NCI-H128 (cell line): Measurements from ENCODE around the gene SLC25A21.
A peak's percentile ranks its signal among the peaks of the same experiment; 100 is the strongest.

Experiments used
- DNase-seq: peaks from one replicate; lab custom pipeline; 2025; ENCODE audit not compliant: unreplicated experiment; lab: John Stamatoyannopoulos, UW

The SLC25A21 gene

DNA sequence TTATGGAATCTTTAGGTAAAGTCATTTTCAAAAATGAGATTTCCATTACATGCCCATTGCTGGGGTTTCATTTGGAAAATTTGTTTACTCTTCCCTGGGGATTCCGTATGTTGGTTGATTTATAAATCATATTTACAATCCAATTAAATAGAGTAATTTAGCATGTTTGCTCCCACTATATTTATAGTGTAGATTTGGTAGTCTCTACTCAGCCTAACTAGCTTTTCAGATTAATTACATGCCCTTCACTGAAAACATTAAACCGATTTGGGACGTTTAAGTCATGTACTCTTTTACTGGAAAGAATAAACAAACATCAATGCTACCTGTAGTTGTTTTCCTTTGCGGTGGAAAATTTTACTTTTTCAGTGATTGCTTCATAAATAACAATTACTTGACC, 500.3 kb downstream of the SLC25A21 start:
- no peak for DNase-seq

DNA sequence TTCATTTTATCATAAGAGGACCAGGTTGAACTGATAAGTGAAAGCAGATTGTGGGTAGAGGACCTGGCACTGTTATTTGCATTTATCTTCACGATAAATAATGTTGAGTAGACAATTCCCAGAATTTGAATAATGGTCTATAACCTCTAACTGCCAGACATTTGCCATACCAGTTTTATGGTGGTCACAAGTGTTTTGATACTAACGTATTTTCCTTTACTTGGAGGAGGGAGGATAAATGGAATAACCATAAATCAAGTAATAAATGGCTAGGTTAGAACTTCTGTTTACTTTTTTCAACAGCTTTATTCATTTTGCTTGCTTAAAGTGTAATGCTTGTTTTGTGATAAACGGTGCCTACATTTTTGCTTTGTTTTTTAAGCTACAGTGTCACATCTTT, 501.3 kb downstream of the SLC25A21 start:
- DNase-seq = no peak

DNA sequence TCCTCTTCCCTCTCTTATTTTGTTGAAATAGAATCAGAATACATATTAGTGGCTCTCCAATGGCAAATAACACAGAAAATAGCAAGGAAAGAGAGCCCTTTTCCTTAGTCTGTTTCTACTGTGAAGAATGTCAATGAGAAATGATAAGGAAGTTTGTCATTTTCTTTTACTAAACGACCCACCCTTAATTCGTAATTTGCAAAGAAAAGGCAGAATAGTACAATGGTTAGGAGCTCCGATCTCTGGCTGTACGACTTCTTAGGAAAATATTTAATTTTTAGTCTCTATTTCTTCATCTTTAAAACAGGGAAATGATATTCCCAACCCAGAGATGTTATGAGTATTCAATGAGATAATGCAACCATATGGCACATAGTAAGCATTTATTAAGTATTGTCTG, 504.7 kb downstream of the SLC25A21 start:
- no peak for DNase-seq

DNA sequence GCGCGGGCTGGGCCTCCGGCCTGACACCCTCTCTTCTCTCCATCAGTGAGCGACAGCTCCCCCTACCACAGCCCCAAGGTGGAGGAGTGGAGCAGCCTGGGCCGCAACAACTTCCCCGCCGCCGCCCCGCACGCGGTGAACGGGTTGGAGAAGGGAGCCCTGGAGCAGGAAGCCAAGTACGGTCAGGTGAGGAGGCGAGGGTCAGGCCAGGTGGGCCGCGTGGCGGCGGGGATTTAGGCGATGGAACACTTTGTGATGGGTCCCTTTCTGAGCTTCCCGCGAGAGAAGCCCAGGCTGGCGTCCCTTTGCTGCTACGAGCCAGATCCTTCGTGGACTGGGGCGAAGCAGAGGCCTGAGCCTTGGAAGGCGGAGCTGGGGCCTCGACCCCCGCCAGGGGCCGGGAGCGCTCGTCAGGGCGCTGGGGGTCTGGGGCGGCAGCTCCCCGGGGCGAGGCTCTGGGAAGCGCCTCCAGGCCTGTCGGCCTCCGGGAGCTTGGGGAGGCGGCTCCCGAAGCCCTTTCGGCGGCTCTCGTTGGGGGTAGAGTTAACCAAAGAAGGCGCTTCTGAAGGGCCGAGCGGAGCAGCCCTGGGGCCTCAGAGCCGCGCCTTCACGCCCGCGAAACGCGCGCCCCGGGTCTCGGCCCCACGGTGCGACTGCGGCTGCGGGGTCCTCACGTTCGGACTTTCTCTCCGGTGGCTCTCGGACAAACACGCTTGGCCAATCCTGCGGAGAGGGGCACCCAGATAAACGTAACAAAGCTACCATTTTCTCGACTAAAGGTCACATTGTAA, 505.8 kb downstream of the SLC25A21 start:
- DNase-seq = no peak

- no peak for DNase-seq
These were observed 506.5 kb downstream of the SLC25A21 start for GRCh38 chr14:36665887-36666415.

GRCh38 chr14:36664322-36665193, 507.8 kb downstream of the SLC25A21 start:
- DNase-seq = no peak

DNA sequence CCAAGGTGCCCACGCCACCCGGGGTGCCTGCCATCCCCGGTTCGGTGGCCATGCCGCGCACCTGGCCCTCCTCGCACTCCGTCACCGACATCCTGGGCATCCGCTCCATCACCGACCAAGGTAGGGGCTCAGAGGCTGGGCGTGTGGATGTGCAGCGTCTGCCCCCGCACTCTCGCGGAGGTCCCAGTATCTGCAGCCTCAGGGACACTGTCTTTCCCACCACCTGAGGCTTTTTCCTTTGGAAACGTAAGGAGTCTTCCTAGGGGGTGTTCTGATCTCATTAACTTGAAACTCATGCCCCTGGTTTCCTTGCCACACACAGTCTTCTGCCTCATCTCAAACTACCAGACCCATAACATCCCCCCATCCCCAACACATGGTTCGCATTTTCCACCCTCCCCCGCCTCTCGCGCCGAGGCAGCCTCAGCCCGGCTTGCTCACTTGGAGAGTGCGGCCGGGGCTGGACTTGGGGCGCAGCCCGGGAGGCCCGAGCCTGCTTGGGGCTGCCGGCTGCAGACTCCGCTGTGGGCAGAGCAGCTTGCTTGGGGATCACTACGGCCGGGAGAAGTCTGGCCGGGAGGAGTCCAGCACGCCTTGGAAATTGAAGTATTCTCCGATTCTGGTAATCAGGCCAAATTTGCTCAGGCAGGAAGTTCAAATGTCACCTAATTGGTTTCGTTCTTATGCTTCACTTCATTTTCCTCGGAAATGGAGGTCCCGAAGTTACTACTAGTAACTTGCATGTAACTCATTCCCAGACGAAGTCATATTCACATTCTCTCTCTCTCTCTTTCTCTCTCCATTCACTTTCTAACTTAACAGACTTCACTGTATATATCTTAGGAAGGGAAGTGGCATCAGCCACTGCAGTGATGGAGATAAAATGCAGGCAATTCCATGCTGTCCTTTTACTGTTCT, 508.7 kb downstream of the SLC25A21 start:
- DNase-seq = no peak

DNA sequence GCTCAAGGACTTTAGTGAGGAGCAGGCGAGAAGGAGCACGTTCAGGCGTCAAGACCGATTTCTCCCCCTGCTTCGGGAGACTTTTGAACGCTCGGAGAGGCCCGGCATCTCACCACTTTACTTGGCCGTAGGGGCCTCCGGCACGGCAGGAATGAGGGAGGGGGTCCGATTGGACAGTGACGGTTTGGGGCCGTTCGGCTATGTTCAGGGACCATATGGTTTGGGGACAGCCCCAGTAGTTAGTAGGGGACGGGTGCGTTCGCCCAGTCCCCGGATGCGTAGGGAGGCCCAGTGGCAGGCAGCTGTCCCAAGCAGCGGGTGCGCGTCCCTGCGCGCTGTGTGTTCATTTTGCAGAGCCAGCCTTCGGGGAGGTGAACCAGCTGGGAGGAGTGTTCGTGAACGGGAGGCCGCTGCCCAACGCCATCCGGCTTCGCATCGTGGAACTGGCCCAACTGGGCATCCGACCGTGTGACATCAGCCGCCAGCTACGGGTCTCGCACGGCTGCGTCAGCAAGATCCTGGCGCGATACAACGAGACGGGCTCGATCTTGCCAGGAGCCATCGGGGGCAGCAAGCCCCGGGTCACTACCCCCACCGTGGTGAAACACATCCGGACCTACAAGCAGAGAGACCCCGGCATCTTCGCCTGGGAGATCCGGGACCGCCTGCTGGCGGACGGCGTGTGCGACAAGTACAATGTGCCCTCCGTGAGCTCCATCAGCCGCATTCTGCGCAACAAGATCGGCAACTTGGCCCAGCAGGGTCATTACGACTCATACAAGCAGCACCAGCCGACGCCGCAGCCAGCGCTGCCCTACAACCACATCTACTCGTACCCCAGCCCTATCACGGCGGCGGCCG, 509.6 kb downstream of the SLC25A21 start:
- DNase-seq = no peak

DNA sequence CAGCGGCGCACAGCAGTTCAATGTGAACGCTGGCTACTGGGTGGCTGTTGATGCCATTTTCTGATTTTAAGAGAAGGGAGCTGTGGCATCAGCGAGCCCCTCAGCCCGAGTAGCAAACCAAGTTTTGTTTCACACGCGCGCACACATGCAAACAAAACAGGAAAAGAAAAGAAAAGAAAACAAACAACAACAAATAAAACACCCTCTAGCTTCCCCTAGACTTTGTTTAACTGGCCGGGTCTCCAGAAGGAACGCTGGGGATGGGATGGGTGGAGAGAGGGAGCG, 510.2 kb downstream of the SLC25A21 start:
- DNase-seq = no peak

- DNase-seq = peak; percentile 98
These were observed 510.7 kb downstream of the SLC25A21 start, which contains the start of gene PAX9 for GRCh38 chr14:36661506-36662257. TSS of gene PAX9 (plus strand) at chr14:36661860. CDS start at chr14:36662090, 230 bp downstream.

GRCh38 chr14:36660736-36661505, 511.5 kb downstream of the SLC25A21 start:
- DNase-seq = peak; percentile 84

DNA sequence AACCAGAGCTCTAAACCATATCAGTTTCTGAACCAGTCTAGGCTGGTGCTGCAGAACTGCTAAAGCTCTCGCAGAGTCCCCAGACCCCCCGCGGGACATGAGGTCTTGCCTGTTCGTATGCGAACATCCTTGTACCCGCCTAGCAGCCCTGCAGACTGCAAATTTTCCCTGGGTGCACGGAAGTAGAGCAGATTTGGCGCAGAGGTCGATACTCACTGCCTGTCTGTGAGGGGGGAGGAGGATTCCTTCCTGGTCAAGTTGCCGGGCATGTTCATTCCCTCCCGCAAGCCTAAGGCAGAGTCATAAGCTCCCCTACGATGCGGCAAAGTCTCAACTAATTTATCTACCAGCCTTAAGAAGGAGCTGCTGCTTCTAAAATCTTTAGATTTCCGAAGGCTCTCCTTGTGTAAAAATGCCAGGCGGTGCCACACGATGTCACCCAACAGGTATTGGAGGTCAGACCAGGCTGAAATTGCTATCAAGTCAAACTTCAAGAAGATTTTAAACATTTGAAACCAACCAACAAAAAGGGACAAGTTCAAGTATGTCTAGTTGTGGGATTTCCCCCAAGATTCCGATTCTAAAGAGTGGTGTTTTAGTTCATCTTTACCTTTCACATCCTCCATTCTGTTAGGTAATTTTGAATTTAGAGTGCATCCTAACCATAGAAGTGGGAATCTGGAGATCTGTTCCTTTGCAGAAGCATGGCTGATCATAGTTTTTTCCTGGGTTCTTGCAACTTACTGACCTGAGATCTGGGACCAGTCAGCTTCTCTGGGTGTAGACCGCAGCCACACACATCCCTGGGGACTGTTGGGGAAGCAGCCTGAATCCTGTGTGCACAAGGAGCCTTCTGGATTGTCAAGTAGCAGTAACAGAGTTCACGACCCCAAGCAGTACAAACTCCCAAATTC, 512.3 kb downstream of the SLC25A21 start:
- DNase-seq = peak; percentile 66

GRCh38 chr14:36659010-36659821, 513.2 kb downstream of the SLC25A21 start:
- no peak for DNase-seq

- peak; percentile 71 for DNase-seq
These were observed 514.0 kb downstream of the SLC25A21 start for GRCh38 chr14:36658123-36659009.

- DNase-seq = no peak
These were observed 514.8 kb downstream of the SLC25A21 start for GRCh38 chr14:36657399-36658122.
